HG03342 (cell line): ENCODE measurements around the gene NISCH.

ENCODE experiments used
- ATAC-seq: cut with Tn5 transposase; IDR thresholded peaks from one replicate; pipeline ENCODE4 v1.9.1; 2021; ENCODE audit warnings: mild to moderate bottlenecking, moderate library complexity; ENCODE audit not compliant: unreplicated experiment

Gene NISCH

GRCh38 chr3:52435246-52436101 lies 19.9 kb upstream of the NISCH start:
- no peak for ATAC-seq

DNA sequence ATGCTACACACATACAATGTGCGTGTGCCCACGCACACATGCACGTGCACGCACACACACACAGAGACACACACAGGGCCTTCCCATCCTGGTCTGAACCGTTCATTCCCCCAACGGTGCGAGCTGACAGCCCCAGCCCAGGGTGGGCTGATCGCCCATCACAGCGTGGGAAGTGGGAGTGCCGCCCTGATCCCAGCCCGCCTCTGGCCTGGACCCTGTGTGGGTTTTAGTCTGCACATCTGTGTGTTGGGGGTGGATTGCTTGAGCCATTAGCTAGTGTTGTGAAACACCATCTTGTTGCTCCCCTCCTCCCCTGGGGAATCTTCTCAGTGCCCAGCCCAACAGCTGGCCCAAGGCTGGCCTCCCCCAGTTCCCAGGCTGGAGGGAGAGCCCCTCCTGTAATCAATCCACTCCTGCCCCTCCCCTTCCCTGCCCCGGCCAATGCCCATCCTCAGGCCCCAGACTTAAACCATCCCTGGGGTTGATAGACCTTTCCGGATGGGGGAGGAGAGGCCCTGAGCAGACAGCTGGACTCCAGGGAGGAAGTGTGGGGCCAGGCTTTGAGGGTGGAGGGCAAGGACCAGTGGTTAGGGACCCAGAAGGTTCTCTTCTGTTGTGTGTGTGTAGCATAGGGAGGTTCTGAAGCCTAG lies 18.8 kb upstream of the NISCH start:
- ATAC-seq, result no peak

GRCh38 chr3:52437326-52438103 lies 17.9 kb upstream of the NISCH start:
- ATAC-seq, result no peak

DNA sequence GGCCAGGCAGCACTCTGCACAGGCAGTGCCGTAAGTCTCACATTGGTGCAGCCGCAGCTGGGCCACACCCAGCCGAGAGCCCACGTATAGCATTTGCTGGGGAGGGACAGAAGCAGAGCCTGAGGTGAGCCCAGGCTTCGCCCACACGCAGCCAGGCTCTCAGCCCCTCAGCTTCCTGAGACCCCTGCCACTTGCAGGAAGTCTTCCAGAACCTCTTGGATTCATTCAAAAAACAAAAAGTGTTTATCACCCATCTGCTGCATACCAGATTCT lies 17.4 kb upstream of the NISCH start:
- ATAC-seq, result no peak

DNA sequence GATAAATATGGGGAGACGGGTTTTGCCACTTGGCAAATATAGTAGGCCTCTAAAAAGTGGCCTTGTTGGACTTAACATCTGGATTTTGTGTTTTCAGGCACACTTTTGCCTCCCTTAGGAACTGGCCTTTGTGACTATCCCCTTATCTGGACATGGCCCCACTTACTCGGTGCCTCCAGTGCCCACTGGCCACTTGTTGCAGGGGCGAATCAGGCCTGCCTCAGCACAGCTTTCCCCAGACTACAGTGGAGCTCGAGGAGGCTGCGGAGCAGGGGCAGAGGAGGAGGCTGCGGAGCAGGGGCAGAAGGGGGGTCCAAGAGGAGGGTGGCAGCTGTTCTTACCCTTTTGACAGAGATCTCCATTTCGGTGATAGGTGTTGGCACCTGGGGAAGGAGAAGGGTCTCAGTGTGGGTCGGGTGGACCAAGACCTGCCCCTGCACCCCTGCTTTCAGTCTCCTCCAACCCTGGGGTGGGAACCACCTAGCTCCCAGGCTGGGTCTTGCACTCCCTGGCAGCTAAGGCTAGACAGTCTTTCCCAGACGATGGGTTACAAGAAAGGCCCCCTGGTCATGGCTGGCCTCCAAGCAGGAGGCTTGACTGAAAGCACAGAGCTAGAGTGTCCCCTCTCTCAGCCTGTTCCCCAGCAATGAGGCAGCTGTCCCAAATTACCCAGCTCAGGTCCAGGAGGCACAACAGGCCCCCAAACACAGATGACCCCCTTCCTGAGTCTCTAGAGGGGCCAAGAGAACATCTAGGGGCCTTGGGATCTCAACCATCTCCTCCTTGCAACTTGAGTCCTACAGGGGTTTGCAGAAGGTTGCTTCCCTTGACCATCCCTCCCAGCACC lies 16.6 kb upstream of the NISCH start:
- no peak for ATAC-seq

DNA sequence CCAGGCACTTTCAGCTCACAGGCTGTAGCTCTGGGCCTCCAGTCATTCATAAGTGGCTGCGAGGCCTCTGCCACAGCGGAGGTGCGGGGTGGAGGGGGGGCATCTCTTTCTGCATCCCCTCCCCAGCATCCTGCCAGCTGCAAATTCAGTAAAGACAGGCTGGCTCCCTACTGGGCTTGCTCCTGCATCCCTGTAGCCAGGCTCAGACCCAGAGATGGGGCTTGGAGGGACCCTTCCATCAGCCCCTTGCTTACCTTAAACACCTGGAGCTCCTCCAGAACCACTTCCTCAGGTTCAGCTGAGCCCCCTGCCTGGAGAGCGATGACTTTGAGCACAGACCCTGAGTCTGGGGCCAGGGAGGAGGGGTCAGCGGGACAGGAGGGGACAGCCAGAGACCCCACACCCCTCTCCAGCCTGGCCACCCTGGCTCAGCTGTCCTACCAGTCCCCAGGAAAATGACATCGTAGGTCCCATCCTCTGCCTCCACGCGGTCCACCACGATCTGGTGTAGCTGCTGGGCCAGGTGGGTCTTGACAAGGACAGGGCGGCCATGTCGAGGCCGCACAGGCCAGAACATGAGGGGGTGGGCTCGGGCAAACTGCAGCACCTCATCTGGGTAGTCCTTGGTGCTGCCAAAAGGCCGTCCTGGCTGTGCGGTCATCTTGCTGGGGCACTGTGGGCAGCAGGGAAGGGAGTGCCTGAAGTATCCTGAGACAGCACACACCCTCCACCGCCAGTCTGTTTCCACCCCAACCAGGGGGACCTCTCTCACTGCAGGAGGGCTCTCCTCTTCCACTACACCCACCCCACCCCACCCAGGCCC lies 15.8 kb upstream of the NISCH start:
- no peak for ATAC-seq

GRCh38 chr3:52440249-52440551 lies 15.2 kb upstream of the NISCH start:
- ATAC-seq, result no peak

DNA sequence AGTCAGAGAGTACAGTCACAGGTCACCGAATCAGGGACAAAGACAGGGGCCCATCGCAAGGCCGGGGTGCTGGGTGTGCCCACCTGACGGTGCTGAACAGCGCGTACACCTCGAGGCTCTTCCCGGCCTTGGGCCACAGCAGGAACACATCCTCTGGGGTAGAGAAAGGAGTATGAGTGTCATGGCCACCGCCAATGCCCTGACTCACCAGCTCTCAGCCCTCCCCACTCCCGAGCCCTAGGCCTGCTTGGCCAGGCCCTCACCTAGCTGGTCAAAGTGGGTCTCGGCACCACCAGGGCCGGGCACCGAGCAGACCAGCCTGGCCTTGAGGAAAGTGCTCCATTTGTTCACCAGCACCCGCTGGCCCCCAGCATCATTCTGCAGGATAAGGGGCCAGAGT lies 14.7 kb upstream of the NISCH start:
- no peak for ATAC-seq

DNA sequence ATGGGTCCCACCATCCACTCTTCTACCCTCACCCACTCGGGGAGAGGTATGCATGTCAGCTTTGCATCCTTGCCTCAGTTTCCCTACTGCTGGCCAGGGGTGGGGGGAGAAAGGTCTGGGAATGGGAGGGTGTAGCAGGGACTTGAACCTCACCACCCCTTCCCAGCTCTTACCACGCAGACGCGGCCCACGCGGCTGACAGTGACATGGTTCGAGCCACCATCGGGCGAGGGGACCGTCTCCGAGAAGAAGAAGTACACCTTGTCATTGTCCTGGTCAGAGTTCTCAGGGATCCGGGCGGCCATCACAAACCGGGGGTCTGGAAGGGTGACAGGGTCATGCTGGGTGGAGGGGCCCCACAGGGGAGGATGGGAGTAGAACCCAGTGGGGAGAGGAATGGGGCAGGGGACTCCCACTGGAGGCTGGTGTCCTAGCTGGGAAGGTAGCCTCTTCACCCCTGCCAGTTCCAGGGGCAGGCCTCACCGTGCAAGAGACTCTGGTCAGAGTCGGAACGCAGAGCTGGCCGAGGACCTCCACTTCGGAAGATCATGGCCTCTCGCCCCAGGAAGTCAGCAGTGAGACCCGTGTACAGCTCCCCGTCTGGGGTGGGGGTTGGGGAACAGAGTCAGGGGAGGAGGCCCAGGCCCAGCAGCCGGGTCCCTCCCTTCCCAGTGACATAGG lies 14.2 kb upstream of the NISCH start:
- no peak for ATAC-seq

DNA sequence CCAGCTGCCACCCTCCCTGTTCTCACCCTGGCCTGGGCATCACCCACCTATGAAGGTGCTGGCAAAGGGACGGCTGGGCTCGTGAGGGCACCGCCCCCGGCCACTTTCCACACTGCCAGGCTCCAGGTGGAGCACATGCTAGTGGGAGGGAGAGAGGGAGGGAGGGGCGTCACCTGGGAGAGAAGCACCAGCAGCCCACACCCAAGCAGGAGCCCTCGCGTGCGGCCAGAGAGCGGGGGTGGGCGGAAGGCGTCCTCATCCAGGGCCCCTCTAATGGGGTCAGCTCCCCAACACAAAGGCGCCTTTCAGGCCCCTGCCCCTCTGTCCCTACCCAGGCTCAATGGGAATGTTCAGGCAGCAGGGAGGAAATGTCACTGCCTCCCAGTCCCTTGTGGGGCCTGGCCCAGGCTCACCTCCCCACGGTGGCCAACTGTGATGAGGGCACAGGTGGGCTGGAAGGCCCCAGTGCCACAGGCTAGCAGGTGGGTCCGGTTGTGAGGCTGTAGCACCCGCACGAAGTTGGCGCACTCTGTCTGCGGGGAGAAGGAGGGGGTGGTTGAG lies 13.6 kb upstream of the NISCH start:
- no peak for ATAC-seq

GRCh38 chr3:52442409-52443267 lies 12.8 kb upstream of the NISCH start:
- no peak for ATAC-seq

DNA sequence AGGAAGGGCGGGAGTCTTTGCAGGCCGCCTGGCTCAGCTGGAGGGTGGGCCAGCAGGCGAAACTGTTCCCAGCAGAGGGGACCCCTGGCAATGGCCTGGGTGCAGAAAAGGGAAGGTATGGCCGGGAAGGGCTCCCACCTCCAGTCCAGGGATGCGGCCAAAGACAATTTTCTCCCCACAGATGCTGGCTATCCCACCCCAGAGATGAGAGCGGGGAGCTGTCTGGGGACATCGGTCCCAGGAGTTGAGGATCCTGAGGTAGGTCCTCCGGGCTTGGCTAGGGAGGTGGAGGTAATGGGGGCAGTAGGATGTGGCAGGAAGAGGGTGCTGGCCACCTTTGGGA lies 12.2 kb upstream of the NISCH start:
- no peak for ATAC-seq

DNA sequence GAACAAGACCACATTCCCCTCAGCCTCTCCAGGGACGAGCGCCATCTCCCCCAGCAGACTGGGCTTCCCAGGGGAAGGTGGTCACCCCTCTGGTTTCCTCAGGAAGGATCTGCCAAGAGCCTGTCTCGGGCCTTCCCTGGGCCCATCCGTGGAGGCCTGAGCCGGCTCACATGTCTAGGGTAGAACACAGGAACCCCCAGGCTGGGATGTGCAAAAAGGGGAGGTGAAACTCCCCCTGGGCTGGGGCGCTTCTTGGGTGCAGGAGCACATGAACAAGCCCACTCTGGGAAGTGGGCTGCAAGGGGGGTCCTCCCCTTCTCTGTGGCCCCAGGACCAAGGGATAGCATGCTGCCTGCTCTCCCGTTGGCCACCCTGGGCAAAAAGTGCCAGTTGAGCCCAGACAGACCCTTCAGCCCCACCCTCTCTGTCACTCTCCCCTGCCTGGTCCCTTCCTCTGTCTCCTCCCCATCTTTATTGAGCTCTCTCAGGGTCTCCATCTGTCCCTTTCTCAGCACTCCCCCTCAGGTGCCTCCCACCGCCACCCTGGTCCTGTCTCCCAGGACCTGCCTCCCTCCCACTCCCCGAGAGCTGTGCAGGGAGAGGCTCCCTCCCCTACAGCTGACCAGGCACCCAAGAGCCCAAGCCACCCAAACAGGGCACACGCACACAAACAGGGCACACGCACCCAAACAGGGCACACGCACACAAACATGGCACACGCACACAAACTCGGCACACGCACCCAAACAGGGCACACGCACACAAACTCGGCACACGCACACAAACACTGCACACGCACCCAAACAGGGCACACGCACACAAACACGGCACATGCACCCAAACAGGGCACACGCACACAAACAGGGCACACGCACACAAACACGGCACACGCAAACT lies 11.4 kb upstream of the NISCH start:
- ATAC-seq, result no peak

DNA sequence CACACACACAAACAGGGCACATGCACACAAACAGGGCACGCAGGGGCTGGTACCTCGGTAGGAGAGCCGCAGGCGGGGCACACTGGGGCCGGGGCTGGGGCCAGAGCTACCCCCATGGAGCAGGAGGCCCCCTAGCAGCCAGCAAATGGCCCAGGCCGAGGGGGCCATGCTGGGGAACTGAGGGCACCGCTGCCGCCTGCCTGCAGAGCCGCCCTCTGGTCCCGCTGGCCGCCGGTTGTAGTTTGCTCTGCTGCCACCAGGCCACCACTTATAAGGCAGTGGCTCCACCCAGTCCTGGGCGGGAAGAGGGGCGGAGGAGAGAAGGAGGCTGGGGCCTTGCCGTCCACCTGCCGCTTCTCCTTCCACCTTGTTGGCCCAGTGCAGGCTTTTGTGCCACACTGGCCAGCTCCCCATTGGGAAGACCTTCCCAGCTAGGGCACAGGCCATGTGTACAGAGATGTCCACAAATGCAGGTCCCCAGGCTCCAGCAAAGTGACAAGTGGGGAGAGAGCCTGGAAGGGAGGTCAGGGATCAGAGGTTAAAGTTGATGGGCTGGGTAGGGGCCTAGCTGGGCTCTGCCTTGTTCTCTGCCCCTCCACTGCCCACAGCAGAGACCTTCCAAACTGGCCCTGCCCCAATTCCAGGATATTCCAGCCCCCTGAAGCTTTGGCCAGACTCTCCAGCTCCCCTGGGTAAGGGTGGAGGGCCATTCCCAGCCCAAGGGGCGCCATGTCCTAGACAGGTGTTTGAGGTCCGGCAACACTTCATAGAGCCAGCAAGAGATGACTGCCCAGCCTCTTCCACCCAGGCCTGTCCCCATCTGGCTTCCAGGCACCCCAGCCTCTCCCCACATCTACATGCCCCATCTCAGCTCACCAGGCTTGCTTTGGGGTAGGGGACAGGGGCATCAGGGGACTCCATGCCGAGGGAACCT lies 10.3 kb upstream of the NISCH start, which contains the start of gene SEMA3G:
Gene SEMA3G (minus strand): TSS at position 244 of the 934 bp plus-strand sequence. CDS start 76 bp downstream, at position 168.
- peak; percentile 86 for ATAC-seq

GRCh38 chr3:52446042-52446441 lies 9.4 kb upstream of the NISCH start:
- no peak for ATAC-seq
